Gastrocnemius medialis (tissue), 4 donors: ENCODE results near the gene ARHGEF10L.

ENCODE experiments used
- POLR2A ChIP-seq, 2 donors: fragments of 450-650 bp; IDR thresholded peaks; one replicate each; pipeline ENCODE4 v1.6.1; 2017; ENCODE audit warnings: antibody characterized with exemption in 2 of 2, mild to moderate bottlenecking in 2 of 2, moderate library complexity in 2 of 2
- TF ChIP-seq, protein P1 (sequence below), 5 experiments: fragments of 450-650 bp in 3 of 5; fragments of 200-600 bp in 2 of 5; sonication (generic) in 2 of 5; IDR thresholded peaks in 4 of 5; conservative IDR thresholded peaks in 1 of 5; 1 replicate in 4 of 5; 2 replicates in 1 of 5; pipeline ENCODE4 v1.5.1; 2016 to 2019; ENCODE audit warnings: antibody characterized with exemption in 5 of 5, mild to moderate bottlenecking in 3 of 5, moderate library complexity in 3 of 5

DNA sequence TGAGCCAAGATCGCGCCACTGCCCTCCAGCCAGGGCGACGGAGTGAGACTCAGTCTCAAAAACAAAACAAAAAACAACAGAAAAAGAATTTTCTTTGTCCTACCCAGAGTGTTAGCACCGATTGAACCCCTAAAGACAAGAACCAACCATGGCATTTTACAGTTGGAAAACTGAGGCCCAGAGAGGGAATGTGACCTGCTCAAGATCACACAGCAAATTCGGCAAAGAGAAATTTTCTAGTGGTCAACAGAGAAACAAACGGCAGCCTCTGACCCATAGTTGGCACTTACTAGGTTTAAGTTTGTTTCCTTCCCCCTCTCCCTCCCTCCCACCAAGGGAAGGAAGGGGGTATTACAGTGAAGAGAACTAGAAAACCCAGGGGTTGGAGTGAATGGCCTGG, 195.1 kb downstream of the ARHGEF10L start:
- TF ChIP-seq, protein P1, sequence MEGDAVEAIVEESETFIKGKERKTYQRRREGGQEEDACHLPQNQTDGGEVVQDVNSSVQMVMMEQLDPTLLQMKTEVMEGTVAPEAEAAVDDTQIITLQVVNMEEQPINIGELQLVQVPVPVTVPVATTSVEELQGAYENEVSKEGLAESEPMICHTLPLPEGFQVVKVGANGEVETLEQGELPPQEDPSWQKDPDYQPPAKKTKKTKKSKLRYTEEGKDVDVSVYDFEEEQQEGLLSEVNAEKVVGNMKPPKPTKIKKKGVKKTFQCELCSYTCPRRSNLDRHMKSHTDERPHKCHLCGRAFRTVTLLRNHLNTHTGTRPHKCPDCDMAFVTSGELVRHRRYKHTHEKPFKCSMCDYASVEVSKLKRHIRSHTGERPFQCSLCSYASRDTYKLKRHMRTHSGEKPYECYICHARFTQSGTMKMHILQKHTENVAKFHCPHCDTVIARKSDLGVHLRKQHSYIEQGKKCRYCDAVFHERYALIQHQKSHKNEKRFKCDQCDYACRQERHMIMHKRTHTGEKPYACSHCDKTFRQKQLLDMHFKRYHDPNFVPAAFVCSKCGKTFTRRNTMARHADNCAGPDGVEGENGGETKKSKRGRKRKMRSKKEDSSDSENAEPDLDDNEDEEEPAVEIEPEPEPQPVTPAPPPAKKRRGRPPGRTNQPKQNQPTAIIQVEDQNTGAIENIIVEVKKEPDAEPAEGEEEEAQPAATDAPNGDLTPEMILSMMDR (IDR thresholded peaks at IDR 0.05 in 4 of 5, conservative IDR thresholded peaks at IDR 0.05 in 1 of 5), result no peak
- no peak for TF ChIP-seq POLR2A (IDR thresholded peaks at IDR 0.05)
